GM15510 (cell line): ENCODE results near the gene LBH.

Source experiments
- POLR2A ChIP-seq: IDR thresholded peaks from 3 replicates; pipeline ENCODE4 v1.6.1; 2011; ENCODE audit warnings: borderline replicate concordance; ENCODE audit not compliant: insufficient read length; ENCODE audit errors: extremely low read depth

The LBH gene

GRCh38 chr2:30287190-30287840 is 56.0 kb downstream of the LBH start:
- no peak for TF ChIP-seq POLR2A

GRCh38 chr2:30287857-30288513 is 56.7 kb downstream of the LBH start:
- no peak for TF ChIP-seq POLR2A

GRCh38 chr2:30288561-30288960 is 57.2 kb downstream of the LBH start:
- no peak for TF ChIP-seq POLR2A

- TF ChIP-seq POLR2A = no peak
Measured at GRCh38 chr2:30293303-30293921, 62.1 kb downstream of the LBH start.

- no peak for TF ChIP-seq POLR2A
Measured at GRCh38 chr2:30294133-30294532, 62.8 kb downstream of the LBH start.

GRCh38 chr2:30296496-30296895 is 65.2 kb downstream of the LBH start:
- TF ChIP-seq POLR2A = no peak

- TF ChIP-seq POLR2A = no peak
Measured at GRCh38 chr2:30298302-30298701, 67.0 kb downstream of the LBH start.

- no peak for TF ChIP-seq POLR2A
Measured at GRCh38 chr2:30300122-30300455, 68.8 kb downstream of the LBH start.

GRCh38 chr2:30300456-30301221 is 69.3 kb downstream of the LBH start:
- no peak for TF ChIP-seq POLR2A

- no peak for TF ChIP-seq POLR2A
Measured at GRCh38 chr2:30301551-30301950, 70.2 kb downstream of the LBH start.

- no peak for TF ChIP-seq POLR2A
Measured at GRCh38 chr2:30302566-30302965, 71.2 kb downstream of the LBH start.

- TF ChIP-seq POLR2A = no peak
Measured at GRCh38 chr2:30303095-30303494, 71.8 kb downstream of the LBH start.

- TF ChIP-seq POLR2A = no peak
Measured at GRCh38 chr2:30305235-30305634, 73.9 kb downstream of the LBH start.

GRCh38 chr2:30306522-30306921 is 75.2 kb downstream of the LBH start:
- no peak for TF ChIP-seq POLR2A

- TF ChIP-seq POLR2A = no peak
Measured at GRCh38 chr2:30308280-30308679, 76.9 kb downstream of the LBH start.
